GM12878 (cell line): ENCODE results near the gene HS1BP3. TPM values are rescaled to one million over a fixed set of nuclear protein-coding genes. Genes with fewer than 3 reads are reported as not detected.

Experiments used
- ATAC-seq: fragments of 200-7000 bp; cut with Tn5 transposase; 3 replicates; pipeline ENCODE4 v1.9.1; 2020; ENCODE audit warnings: mild to moderate bottlenecking, moderate library complexity
- BruUV-seq: library from RNA; stranded (reverse); fragments of 400-500 nt; replicated peaks from 2 replicates; lab custom pipeline; 2021; lab: Mats Ljungman, UMichigan
- CTCF ChIA-PET: fragments of 300-600 bp; sonication (Branson Sonifier 250); formaldehyde crosslinking; extraction: SDS; loops from one replicate; lab custom pipeline; 2021; ENCODE audit warnings: inconsistent platforms; lab: Yijun Ruan, JAX
- POLR2A ChIA-PET: fragments of 350-600 bp; formaldehyde crosslinking; extraction: SDS; loops from one replicate; lab custom pipeline; 2021; ENCODE audit warnings: inconsistent platforms; lab: Charles Lee
- RAD21 ChIA-PET: fragments of 300-600 bp; sonication (Branson Sonifier 250); formaldehyde crosslinking; loops from one replicate; lab custom pipeline; 2023; ENCODE audit warnings: antibody characterized with exemption; ENCODE audit not compliant: unreplicated experiment; lab: Charles Lee
- SMC1A ChIA-PET: fragments of 300-600 bp; sonication (Branson Sonifier 250); formaldehyde crosslinking; loops from one replicate; lab custom pipeline; 2023; ENCODE audit not compliant: unreplicated experiment, uncharacterized antibody; lab: Charles Lee
- DNase-seq: peaks from one replicate; pipeline ENCODE4 v3.0.0-alpha.2; 2011; ENCODE audit warnings: low read depth, low spot score
- FAIRE-seq: peaks from 3 replicates; lab custom pipeline; 2011; peaks lifted over from hg19 to GRCh38; lab: Jason Lieb, UNC
- H2AFZ ChIP-seq: 2 replicates; pipeline ENCODE4 v1.6.0; 2011; ENCODE audit warnings: low read depth, low read length, control low read depth; ENCODE audit not compliant: control insufficient read depth
- H3K27ac ChIP-seq: 2 replicates; pipeline ENCODE4 v1.5.1; 2011; ENCODE audit warnings: control low read depth; ENCODE audit not compliant: control insufficient read depth, insufficient read depth
- H3K27me3 ChIP-seq, 2 experiments: replicated peaks in 1 of 2; 2 replicates each; pipeline versions ENCODE4 v1.6.0 to v1.6.1; 2011; ENCODE audit warnings: low read length in 1 of 2; ENCODE audit not compliant: control insufficient read depth in 2 of 2, insufficient read depth in 2 of 2
- H3K36me3 ChIP-seq, 2 experiments: 2 replicates each; pipeline ENCODE4 v1.5.1; 2011; ENCODE audit warnings: low read length in 1 of 2; ENCODE audit not compliant: control insufficient read depth in 2 of 2, insufficient read depth in 2 of 2
- H3K4me1 ChIP-seq: 2 replicates; pipeline ENCODE4 v1.6.1; 2011; ENCODE audit warnings: mild to moderate bottlenecking, low read length, moderate library complexity, mixed read lengths; ENCODE audit not compliant: control insufficient read depth, insufficient read depth
- H3K4me2 ChIP-seq: 2 replicates; pipeline ENCODE4 v1.6.0; 2011; ENCODE audit warnings: control low read depth; ENCODE audit not compliant: control insufficient read depth, insufficient read depth
- H3K4me3 ChIP-seq: fragments of 200-600 bp; sonication (generic); 2 replicates; pipeline ENCODE4 v1.5.1; 2016
- H3K79me2 ChIP-seq: 2 replicates; pipeline ENCODE4 v1.6.0; 2011; ENCODE audit warnings: low read length; ENCODE audit not compliant: control insufficient read depth, insufficient read depth
- H3K9ac ChIP-seq: 2 replicates; pipeline ENCODE4 v1.8.0; 2011; ENCODE audit warnings: low read length, control low read depth, mixed read lengths; ENCODE audit not compliant: control insufficient read depth, insufficient read depth
- H3K9me3 ChIP-seq: replicated peaks from 3 replicates; pipeline ENCODE4 v1.5.1; 2011; ENCODE audit warnings: mild to moderate bottlenecking, low read length; ENCODE audit not compliant: control insufficient read depth, insufficient read depth
- H4K20me1 ChIP-seq: 2 replicates; pipeline ENCODE4 v1.6.0; 2011; ENCODE audit not compliant: control insufficient read depth, insufficient read depth
- CBFB ChIP-seq: IDR thresholded peaks from 2 replicates; pipeline ENCODE4 v1.6.1; 2016; ENCODE audit warnings: antibody characterized with exemption, low read depth
- FOS ChIP-seq: IDR thresholded peaks from 3 replicates; pipeline ENCODE4 v1.6.1; 2011; ENCODE audit warnings: borderline replicate concordance; ENCODE audit not compliant: insufficient read length; ENCODE audit errors: extremely low read depth
- HCFC1 ChIP-seq: fragments of 150-350 bp; IDR thresholded peaks from 2 replicates; pipeline ENCODE4 v1.6.1; 2014; ENCODE audit warnings: low read length
- HDAC2 ChIP-seq: fragments of 200-600 bp; sonication (generic); IDR thresholded peaks from 2 replicates; pipeline ENCODE4 v1.6.1; 2017
- HSF1 ChIP-seq: fragments of 150-350 bp; IDR thresholded peaks from 2 replicates; pipeline ENCODE4 v1.6.1; 2014; ENCODE audit warnings: mild to moderate bottlenecking, low read depth, low read length
- JUNB ChIP-seq: IDR thresholded peaks from 2 replicates; pipeline ENCODE4 v1.6.1; 2016; ENCODE audit warnings: antibody characterized with exemption, mild to moderate bottlenecking
- KAT2A ChIP-seq: conservative IDR thresholded peaks from 2 replicates; pipeline ENCODE4 v1.6.1; 2011; ENCODE audit warnings: low read depth, low read length; ENCODE audit not compliant: control insufficient read depth
- MEF2B ChIP-seq: fragments of 450-650 bp; IDR thresholded peaks from 2 replicates; pipeline ENCODE4 v1.6.1; 2018; ENCODE audit warnings: mild to moderate bottlenecking, moderate library complexity; ENCODE audit not compliant: partially characterized antibody, poor library complexity, severe bottlenecking
- NFIC ChIP-seq: IDR thresholded peaks from 2 replicates; pipeline ENCODE4 v1.6.1; 2012; ENCODE audit warnings: low read depth, mild to moderate bottlenecking, inconsistent platforms, low read length, moderate library complexity
- PAX5 ChIP-seq: IDR thresholded peaks from 2 replicates; pipeline ENCODE4 v1.6.1; 2011; ENCODE audit warnings: low read depth, low read length, borderline replicate concordance
- RAD51 ChIP-seq: fragments of 450-650 bp; IDR thresholded peaks from 2 replicates; pipeline ENCODE4 v1.6.1; 2016; ENCODE audit warnings: moderate library complexity, mild to moderate bottlenecking, inconsistent platforms
- ZNF384 ChIP-seq: IDR thresholded peaks from 2 replicates; pipeline ENCODE4 v1.6.1; 2012; ENCODE audit warnings: low read depth, mild to moderate bottlenecking, low read length, improper control_type of control experiment, borderline replicate concordance
- whole genome bisulfite sequencing: methylation state at CpG from one replicate; pipeline ENCODE4 v1.1.6; 2016; ENCODE audit warnings: low lambda C conversion rate; ENCODE audit not compliant: insufficient replicate concordance, insufficient coverage; ENCODE audit errors: missing lambda C conversion rate; 5-methylcytosine and 5-hydroxymethylcytosine counted together
- in situ Hi-C: fragments of 300-500 bp; cut with MboI; formaldehyde crosslinking; loops from 9 replicates; pipeline ENCODE4 v1.14.3; 2018; ENCODE audit warnings: mixed read lengths
- intact Hi-C: fragments of 100-400 bp; cut with micrococcal nuclease; formaldehyde crosslinking; loops from one replicate; pipeline ENCODE4 v1.14.2; 2022; ENCODE audit not compliant: unreplicated experiment
- polyA plus RNA-seq, 11 experiments: library from polyadenylated mRNA; depleted of rRNA in 4 of 11; unstranded in 6 of 11; stranded (reverse) in 5 of 11; fragments of >200 nt; fragmentation: Nextera tagmentation in 4 of 11; fragmentation: Illumina TruSeq in 1 of 11; extraction: Ambion mirVana in 4 of 11; extraction: Trizol in 1 of 11; gene quantifications; 1 replicate in 1 of 11; 2 replicates in 10 of 11; pipeline versions ENCODE4 v1.2.1 to v1.2.3, GENCODE V29; 2011 to 2016; ENCODE audit warnings: inconsistent platforms in 2 of 11, missing spikeins in 2 of 11, low read depth in 1 of 11
- total RNA-seq, 4 experiments: library from RNA; depleted of rRNA in 3 of 4; stranded (reverse); fragments of >200 nt in 3 of 4; fragmentation: Illumina TruSeq in 1 of 4; extraction: Trizol in 1 of 4; gene quantifications; 2 replicates each; pipeline versions ENCODE4 v1.2.1 to v1.2.3, GENCODE V29; 2013 to 2021
- TF ChIP-seq, protein P1 (sequence below): IDR thresholded peaks from 2 replicates; pipeline ENCODE4 v1.6.1; 2012; ENCODE audit warnings: low read depth, low read length, improper control_type of control experiment
- TF ChIP-seq, protein P2 (sequence below): fragments of 450-650 bp; IDR thresholded peaks from 2 replicates; pipeline ENCODE4 v1.6.1; 2017; ENCODE audit warnings: mild to moderate bottlenecking, low read depth, inconsistent platforms; ENCODE audit not compliant: poor library complexity, severe bottlenecking

Gene HS1BP3
- total and polyA plus RNA-seq, 10 of the 15 experiments (the other 5 are each of a cell fraction or from before 2014, with no cell fraction given) = 0.47 to 7.2 (median 4.6) TPM

- POLR2A ChIA-PET = interaction anchor here (0.7 kb wide), 1 partner anchor 132 kb away, joined by 3 read pairs; no protein-coding TSS in a partner anchor
- Histone ChIP-seq H3K79me2 (no peaks in the 10 kb centered on the region), H3K27ac (no peak overlapping the region), H4K20me1 (no peaks in the 10 kb centered on the region), H3K9ac (no peak overlapping the region), H3K4me2 (no peak overlapping the region), H3K36me3 (no peaks in the 10 kb centered on the region), H3K4me1 (peaks cover 25% of the 10 kb centered on the region), H2AFZ (no peak overlapping the region), H3K4me3 (no peak overlapping the region), H3K27me3 (no peaks in the 10 kb centered on the region), H3K9me3 (no peaks in the 10 kb centered on the region)
- BruUV-seq = no TSS peak
- intact Hi-C loops = no loop called here
- DNase-seq (no peak), FAIRE-seq (no peak), ATAC-seq (no peak)
- RAD21 ChIA-PET = interaction anchor here (1.0 kb wide), 1 partner anchor 147 kb away, joined by 4 read pairs; no protein-coding TSS in a partner anchor
- SMC1A ChIA-PET = interaction anchor here (1.1 kb wide), 1 partner anchor 9 kb away, joined by 3 read pairs; no protein-coding TSS in a partner anchor
- CTCF ChIA-PET = interaction anchor here (1.5 kb wide), 1 partner anchor 11 kb away, joined by 4 read pairs; no protein-coding TSS in a partner anchor
- in situ Hi-C loops = no loop called here
- TF ChIP-seq CBFB (no peak), HDAC2 (no peak), ZNF384 (no peak), HCFC1 (no peak), HSF1 (no peak), KAT2A (no peak), RAD51 (no peak), NFIC (no peak), FOS (no peak), JUNB (no peak), MEF2B (no peak), PAX5 (no peak)
- TF ChIP-seq, protein P1, sequence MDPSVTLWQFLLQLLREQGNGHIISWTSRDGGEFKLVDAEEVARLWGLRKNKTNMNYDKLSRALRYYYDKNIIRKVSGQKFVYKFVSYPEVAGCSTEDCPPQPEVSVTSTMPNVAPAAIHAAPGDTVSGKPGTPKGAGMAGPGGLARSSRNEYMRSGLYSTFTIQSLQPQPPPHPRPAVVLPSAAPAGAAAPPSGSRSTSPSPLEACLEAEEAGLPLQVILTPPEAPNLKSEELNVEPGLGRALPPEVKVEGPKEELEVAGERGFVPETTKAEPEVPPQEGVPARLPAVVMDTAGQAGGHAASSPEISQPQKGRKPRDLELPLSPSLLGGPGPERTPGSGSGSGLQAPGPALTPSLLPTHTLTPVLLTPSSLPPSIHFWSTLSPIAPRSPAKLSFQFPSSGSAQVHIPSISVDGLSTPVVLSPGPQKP = no peak
- TF ChIP-seq, protein P2, sequence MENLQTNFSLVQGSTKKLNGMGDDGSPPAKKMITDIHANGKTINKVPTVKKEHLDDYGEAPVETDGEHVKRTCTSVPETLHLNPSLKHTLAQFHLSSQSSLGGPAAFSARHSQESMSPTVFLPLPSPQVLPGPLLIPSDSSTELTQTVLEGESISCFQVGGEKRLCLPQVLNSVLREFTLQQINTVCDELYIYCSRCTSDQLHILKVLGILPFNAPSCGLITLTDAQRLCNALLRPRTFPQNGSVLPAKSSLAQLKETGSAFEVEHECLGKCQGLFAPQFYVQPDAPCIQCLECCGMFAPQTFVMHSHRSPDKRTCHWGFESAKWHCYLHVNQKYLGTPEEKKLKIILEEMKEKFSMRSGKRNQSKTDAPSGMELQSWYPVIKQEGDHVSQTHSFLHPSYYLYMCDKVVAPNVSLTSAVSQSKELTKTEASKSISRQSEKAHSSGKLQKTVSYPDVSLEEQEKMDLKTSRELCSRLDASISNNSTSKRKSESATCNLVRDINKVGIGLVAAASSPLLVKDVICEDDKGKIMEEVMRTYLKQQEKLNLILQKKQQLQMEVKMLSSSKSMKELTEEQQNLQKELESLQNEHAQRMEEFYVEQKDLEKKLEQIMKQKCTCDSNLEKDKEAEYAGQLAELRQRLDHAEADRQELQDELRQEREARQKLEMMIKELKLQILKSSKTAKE = no peak
- 52% methylated on average over 11 of the region's 11 CpGs for WGBS
These were observed 60.0 kb downstream of the HS1BP3 start for GRCh38 chr2:20590704-20591515.
